ENCODE data around the gene ERBIN.
"Not testable (repeated sequence)": the region's sequence is repeated elsewhere in the genome, so short reads cannot be mapped to it uniquely, and the experiment has no call there.

Gene ERBIN

GRCh38 chr5:65967288-65968066, 41.1 kb downstream of the ERBIN start:
- DNase-seq, result no peak

- DNase-seq, result no peak
Measured at GRCh38 chr5:65969539-65970393, 43.4 kb downstream of the ERBIN start.

- no peak for DNase-seq
Measured at GRCh38 chr5:65970481-65971367, 44.3 kb downstream of the ERBIN start.

DNA sequence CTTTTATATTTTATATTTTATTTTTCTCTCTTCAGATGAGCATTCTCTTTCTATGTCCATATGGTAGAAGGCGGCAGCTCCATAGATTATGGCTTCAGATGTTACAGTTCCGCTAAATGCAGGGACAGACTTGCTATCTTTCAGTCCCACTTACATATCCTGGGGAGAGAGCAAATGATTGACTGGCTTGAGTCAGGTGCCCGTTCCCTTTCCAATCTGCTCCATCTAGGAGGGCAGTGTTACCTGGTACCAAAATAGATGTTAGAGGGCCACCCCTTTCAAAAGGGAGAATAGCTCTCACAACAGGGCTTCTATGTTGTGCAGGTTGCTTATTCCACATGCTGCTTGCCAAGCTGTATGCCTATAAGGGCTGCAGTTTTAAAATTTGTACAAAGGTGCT, 45.3 kb downstream of the ERBIN start:
- DNase-seq, result no peak

DNA sequence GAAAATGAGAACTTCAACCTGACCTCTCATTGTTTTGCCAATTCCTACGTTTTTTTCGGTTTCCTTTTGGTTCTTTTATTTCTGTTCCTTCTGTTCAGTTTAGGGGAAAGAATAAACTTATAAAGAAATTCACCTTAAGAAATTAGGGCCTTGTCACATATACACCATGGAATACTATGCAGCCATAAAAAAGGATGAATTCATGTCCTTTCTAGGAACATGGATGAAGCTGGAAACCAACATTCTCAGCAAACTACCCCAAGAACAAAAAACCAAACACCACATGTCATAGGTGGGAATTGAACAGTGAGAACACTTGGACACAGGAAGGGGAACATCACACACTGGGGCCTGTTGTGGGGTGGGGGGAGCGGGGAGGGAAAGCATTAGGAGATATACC, 46.5 kb downstream of the ERBIN start:
- DNase-seq, result not testable (repeated sequence)

GRCh38 chr5:65978251-65978650, 51.9 kb downstream of the ERBIN start:
- no peak for DNase-seq

GRCh38 chr5:65981548-65981947, 55.2 kb downstream of the ERBIN start:
- no peak for DNase-seq

DNA sequence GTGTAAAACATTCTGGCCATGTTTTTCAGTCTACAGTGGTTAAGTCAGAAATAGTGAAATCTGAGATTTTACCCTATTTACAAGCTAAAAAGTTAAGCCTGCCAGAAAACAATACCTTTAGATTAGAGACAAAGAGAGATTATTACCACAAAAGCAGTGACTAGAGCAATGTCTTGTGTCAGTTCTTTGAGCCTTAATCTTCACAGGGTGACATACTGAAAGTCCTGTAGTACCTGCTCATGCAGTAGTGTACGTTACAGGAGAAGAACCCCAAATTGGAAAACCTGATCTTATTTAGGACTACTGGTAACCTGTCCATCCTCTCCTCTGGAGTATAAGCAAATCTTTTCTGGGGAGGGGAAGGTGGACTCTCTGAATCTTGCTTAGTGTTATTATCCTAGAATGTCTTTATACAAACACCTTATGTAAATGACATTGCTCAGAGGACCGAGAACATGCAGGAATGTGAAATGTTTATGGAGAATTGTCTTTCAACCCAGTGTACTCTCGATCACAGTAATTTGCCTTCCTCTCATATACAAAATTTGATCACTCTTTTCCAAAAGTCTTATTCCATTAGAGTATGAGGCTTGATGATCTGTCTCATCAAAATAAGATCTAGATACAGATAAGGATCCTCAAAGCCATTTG, 55.7 kb downstream of the ERBIN start:
- no peak for DNase-seq

DNA sequence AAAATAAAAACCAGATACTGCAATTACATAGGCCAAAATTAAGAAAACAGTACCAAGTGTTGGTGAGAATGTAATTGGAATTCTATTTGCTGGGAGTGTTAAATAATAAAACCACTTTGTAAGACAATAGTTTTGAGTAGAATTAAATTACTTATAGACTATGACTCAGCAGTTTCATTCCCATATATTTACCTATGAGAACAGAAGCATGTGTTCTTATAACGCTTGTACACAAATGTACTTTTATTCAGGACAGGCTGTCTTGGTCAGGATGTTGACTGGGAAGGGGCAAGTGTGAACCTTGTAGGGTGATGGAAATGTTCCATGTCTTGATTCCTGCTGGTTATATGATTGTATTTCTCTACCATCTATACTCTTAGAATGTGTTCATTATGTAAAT, 56.3 kb downstream of the ERBIN start:
- DNase-seq, result no peak

GRCh38 chr5:65984098-65984885, 57.9 kb downstream of the ERBIN start:
- no peak for DNase-seq

DNA sequence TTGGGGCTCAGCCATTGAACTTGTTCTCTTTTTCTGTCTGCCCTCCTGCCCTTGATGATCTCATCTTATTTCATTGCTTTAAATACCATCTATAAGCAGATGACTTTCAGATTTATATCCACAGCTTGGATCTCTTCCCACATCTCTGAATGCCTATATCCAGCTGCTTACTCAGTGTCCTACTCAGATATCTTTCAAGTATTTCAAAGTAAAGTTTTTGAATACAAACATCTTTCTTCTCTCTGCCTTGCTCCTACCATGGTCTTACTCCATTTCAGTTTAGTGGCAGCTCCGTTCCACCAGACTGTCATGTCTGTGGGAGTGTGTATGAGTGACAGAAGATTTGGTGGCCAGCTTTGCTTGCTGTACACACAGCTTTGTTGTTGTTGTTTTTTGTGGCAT, 59.7 kb downstream of the ERBIN start:
- DNase-seq, result no peak

GRCh38 chr5:65986796-65987195, 60.4 kb downstream of the ERBIN start:
- no peak for DNase-seq

- DNase-seq, result no peak
Measured at GRCh38 chr5:65987982-65988381, 61.6 kb downstream of the ERBIN start.

- no peak for DNase-seq
Measured at GRCh38 chr5:65989158-65989557, 62.8 kb downstream of the ERBIN start.

DNA sequence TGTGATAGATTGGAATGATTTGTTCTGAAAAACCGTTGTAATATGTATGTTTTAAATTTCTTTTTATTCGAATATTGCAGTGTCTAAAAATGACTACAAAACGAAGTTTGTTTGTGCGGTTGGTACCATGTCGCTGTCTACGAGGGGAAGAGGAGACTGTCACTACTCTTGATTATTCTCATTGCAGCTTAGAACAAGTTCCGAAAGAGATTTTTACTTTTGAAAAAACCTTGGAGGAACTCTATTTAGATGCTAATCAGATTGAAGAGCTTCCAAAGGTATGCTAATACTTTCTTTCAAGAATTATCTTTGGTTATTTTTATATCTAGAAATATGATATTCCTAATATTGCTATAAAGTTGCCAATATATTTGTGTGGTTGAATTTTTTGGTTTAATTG, 66.3 kb downstream of the ERBIN start:
- no peak for DNase-seq

GRCh38 chr5:65994117-65994786, 67.9 kb downstream of the ERBIN start:
- DNase-seq, result no peak

- DNase-seq, result no peak
Measured at GRCh38 chr5:65999061-65999723, 72.8 kb downstream of the ERBIN start.

GRCh38 chr5:66001952-66002351, 75.6 kb downstream of the ERBIN start:
- DNase-seq, result no peak

- DNase-seq, result no peak
Measured at GRCh38 chr5:66002415-66002814, 76.0 kb downstream of the ERBIN start.

DNA sequence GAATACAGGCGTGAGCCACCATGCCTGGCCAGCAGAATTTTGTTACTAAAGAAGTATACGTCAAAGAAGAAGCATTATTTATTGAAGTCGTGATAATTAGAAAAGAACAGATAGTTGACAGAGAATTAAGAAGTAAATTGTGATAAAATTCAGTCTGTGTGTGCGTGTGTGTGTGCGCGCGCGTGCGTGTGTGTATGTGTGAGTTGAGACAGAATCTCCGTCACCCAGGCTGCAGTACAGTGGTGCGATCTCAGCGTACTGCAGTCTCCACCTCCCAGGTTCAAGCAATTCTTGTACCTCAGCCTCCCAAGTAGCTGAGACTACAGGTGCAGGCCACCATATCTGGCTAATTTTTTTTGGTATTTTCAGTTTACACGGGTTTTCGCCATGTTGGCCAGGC, 77.8 kb downstream of the ERBIN start:
- DNase-seq, result no peak

DNA sequence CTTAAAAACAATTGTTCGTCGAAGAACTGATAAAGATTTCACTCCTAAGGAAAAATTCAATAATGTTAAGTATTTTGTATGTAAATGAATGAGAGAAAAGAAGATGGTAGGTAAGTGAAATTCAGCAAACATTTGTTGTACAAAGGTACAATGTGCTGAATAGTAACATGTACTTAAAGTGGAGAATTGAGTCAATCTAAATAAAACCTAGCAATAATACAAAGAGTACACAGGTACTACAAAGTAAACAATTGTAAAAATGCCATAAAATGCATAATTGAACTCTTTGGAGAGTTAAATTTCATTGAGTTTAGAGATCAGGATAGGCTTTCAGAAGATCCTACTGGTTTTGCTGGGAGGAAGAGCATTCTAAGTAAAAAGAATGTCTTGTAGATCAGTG, 82.9 kb downstream of the ERBIN start:
- DNase-seq, result no peak

Data from NK-92 treated with Interleukin-12 subunit alpha and Interleukin-12 subunit beta, amount 100 ng/mL, for 24 hours (cell line).